ENCODE data around the gene IL10RA. TPM values are rescaled to one million over a fixed set of nuclear protein-coding genes. Genes with fewer than 3 reads are reported as not detected.

IL10RA gene
- total RNA-seq, 1 donor from 2014 or later, result 0.46 TPM

DNA sequence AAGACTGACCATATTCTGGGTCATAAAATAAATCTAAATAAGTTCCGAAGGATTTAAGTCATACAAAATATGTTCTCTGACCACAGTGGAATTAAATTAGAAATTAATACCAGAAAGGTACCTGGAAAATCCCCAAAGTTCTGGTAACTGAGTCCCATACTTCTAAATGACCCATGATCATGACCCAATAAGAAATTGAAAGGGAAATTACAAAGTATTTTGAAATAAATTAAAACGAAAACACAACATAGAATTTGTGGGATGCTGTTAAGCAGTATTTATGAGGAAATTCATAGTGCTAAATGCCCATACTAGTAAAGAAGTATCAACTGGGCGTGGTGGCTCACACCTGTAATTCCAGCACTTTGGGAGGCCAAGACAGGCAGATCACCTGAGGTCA is 23.4 kb upstream of the IL10RA start:
- no peak for TF ChIP-seq CTCF (conservative IDR thresholded peaks at IDR 0.05; ENCODE audit: low read depth, low read length)
- DNase-seq (ENCODE audit: low read depth), result no peak
- H3K4me3 ChIP-seq (ENCODE audit: low read depth, low read length), result no peak overlapping the region

GRCh38 chr11:117966908-117967307 is 19.3 kb upstream of the IL10RA start:
- DNase-seq (ENCODE audit: low read depth), result no peak
- no peak overlapping the region for H3K4me3 ChIP-seq (ENCODE audit: low read depth, low read length)
- TF ChIP-seq CTCF (conservative IDR thresholded peaks at IDR 0.05; ENCODE audit: low read depth, low read length), result no peak

- H3K4me3 ChIP-seq (ENCODE audit: low read depth, low read length), result no peak overlapping the region
- no peak for TF ChIP-seq CTCF (conservative IDR thresholded peaks at IDR 0.05; ENCODE audit: low read depth, low read length)
- no peak for DNase-seq (ENCODE audit: low read depth)
Measured at GRCh38 chr11:117969160-117969991, 16.8 kb upstream of the IL10RA start.

- H3K4me3 ChIP-seq (ENCODE audit: low read depth, low read length), result no peak overlapping the region
- TF ChIP-seq CTCF (conservative IDR thresholded peaks at IDR 0.05; ENCODE audit: low read depth, low read length), result no peak
Measured at GRCh38 chr11:117970400-117971024, 15.7 kb upstream of the IL10RA start.

DNA sequence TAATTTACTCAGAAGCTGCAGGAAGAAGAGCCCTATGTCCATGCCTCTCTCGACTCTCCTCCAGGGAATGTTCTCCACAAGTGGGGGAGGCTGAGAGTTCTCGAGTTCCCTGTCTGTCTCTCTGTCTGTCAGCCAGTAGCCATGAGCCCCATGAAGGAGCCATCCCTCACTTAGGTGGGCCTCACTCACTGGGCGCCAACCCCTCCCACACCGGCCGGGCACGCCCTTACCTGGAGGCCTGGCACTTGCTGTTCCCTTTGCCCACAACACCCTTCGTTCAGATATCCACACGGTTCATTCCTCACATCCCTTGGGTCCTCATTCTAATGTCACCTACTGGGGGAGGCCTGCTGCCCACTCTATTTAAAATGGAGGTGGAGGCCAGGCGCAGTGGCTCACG is 14.2 kb upstream of the IL10RA start:
- TF ChIP-seq CTCF (conservative IDR thresholded peaks at IDR 0.05; ENCODE audit: low read depth, low read length), result no peak
- H3K4me3 ChIP-seq (ENCODE audit: low read depth, low read length), result no peak overlapping the region

More at GRCh38 chr11:117970400-117971024, 15.7 kb upstream of the IL10RA start:
- DNase-seq (ENCODE audit: low read depth), result no peak

GRCh38 chr11:117972629-117973502 is 13.3 kb upstream of the IL10RA start:
- no peak overlapping the region for H3K4me3 ChIP-seq (ENCODE audit: low read depth, low read length)
- no peak for DNase-seq (ENCODE audit: low read depth)
- no peak for TF ChIP-seq CTCF (conservative IDR thresholded peaks at IDR 0.05; ENCODE audit: low read depth, low read length)

More for the DNA sequence above, 14.2 kb upstream of the IL10RA start:
- DNase-seq (ENCODE audit: low read depth), result no peak

Measured in epithelial cell of proximal tubule (primary cell).